Measurements from ENCODE around the gene AGER.

DNA sequence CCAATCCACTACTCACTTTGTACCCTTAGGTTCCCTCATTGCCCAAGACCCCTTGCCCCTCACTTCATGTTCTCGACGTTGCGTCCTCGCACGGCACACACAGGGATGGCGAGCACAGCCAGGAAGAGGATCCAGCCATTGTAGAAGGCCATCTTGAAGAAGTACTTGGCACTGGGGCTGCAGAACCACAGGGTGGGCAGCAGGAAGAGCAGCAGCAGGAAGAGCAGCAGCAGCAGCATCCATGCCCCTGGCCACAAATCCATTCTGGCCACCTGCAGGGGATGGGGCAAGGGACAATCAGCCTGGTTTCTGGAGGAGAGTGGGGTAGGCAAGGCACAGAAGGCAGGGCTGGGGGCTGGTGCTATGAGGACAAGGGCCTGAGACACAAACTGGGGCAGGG is 12.8 kb downstream of the AGER start:
- TF ChIP-seq, protein P1, sequence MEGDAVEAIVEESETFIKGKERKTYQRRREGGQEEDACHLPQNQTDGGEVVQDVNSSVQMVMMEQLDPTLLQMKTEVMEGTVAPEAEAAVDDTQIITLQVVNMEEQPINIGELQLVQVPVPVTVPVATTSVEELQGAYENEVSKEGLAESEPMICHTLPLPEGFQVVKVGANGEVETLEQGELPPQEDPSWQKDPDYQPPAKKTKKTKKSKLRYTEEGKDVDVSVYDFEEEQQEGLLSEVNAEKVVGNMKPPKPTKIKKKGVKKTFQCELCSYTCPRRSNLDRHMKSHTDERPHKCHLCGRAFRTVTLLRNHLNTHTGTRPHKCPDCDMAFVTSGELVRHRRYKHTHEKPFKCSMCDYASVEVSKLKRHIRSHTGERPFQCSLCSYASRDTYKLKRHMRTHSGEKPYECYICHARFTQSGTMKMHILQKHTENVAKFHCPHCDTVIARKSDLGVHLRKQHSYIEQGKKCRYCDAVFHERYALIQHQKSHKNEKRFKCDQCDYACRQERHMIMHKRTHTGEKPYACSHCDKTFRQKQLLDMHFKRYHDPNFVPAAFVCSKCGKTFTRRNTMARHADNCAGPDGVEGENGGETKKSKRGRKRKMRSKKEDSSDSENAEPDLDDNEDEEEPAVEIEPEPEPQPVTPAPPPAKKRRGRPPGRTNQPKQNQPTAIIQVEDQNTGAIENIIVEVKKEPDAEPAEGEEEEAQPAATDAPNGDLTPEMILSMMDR (IDR thresholded peaks at IDR 0.05) = no peak
- TF ChIP-seq POLR2AphosphoS5 (IDR thresholded peaks at IDR 0.05) = no peak

Data from sigmoid colon (tissue), 4 donors.